Upper lobe of right lung (tissue), 1 donor: ENCODE results near the gene OTUD5. TPM values are rescaled to one million over a fixed set of nuclear protein-coding genes. Genes with fewer than 3 reads are reported as not detected.

ENCODE experiments used
- ATAC-seq: fragments of 200-7000 bp; cut with Tn5 transposase; one replicate; pipeline ENCODE4 v1.9.1; 2020; ENCODE audit warnings: mild to moderate bottlenecking, moderate library complexity
- DNase-seq: peaks from one replicate; pipeline ENCODE4 v3.0.0-alpha.2; 2020
- H3K27ac ChIP-seq: fragments of 200-600 bp; one replicate; pipeline ENCODE4 v1.8.0; 2022
- H3K27me3 ChIP-seq: fragments of 200-600 bp; one replicate; pipeline ENCODE4 v1.8.0; 2022; ENCODE audit warnings: mild to moderate bottlenecking
- H3K36me3 ChIP-seq: fragments of 200-600 bp; one replicate; pipeline ENCODE4 v1.8.0; 2022
- H3K4me1 ChIP-seq: fragments of 200-600 bp; one replicate; pipeline ENCODE4 v1.8.0; 2022
- H3K4me3 ChIP-seq: fragments of 200-600 bp; one replicate; pipeline ENCODE4 v1.8.0; 2022; ENCODE audit warnings: mild to moderate bottlenecking
- H3K9me3 ChIP-seq: fragments of 200-600 bp; one replicate; pipeline ENCODE4 v1.8.0; 2022
- intact Hi-C: fragments of 100-400 bp; cut with DNase I; formaldehyde crosslinking; loops from one replicate; pipeline ENCODE4 v1.11.0; 2022
- total RNA-seq: library from RNA; stranded (reverse); fragmentation: NEBNext Ultra II Directional; extraction: Animal tissue kit (Norgen Biotek cat#: 25700); gene quantifications from one replicate; pipeline ENCODE4 v1.2.1, GENCODE V29; 2021
- TF ChIP-seq, protein P1 (sequence below): fragments of 200-600 bp; IDR thresholded peaks from one replicate; pipeline ENCODE4 v1.8.0; 2022; ENCODE audit warnings: antibody characterized with exemption
- donor health status: DM: no; HTN: yes; CAD: no; lungs with severe emphysema.

OTUD5 gene
- total RNA-seq, 1 donor from 2014 or later, result 42.6 TPM

DNA sequence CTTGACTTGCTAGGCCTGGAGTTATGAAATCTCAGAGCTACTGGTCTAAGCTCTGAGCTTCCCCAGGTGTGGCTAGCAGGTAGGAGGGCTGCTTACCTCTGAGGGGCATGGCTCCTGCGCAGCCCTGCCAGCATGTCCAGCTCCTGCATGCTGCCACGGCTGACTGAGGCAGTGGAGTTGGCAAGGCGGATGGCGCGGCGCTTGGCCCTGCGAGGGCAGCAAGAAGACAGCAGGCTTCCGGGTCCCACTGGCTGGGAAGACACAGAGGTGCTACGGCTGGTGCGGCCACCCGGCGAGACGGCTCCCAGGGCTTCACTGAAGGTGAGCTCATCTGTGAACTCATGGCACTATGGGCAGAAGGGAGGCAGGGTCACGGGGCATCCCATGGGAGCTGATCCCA lies 8.6 kb upstream of the OTUD5 start:
- Histone ChIP-seq H3K4me3 (no peak overlapping the region), H3K27ac (no peak overlapping the region), H3K36me3 (no peaks in the 10 kb centered on the region), H3K9me3 (no peaks in the 10 kb centered on the region), H3K27me3 (no peaks in the 10 kb centered on the region), H3K4me1 (no peaks in the 10 kb centered on the region)
- intact Hi-C loops, result no loop called here
- DNase-seq (no peak), ATAC-seq (no peak)
- TF ChIP-seq, protein P1, sequence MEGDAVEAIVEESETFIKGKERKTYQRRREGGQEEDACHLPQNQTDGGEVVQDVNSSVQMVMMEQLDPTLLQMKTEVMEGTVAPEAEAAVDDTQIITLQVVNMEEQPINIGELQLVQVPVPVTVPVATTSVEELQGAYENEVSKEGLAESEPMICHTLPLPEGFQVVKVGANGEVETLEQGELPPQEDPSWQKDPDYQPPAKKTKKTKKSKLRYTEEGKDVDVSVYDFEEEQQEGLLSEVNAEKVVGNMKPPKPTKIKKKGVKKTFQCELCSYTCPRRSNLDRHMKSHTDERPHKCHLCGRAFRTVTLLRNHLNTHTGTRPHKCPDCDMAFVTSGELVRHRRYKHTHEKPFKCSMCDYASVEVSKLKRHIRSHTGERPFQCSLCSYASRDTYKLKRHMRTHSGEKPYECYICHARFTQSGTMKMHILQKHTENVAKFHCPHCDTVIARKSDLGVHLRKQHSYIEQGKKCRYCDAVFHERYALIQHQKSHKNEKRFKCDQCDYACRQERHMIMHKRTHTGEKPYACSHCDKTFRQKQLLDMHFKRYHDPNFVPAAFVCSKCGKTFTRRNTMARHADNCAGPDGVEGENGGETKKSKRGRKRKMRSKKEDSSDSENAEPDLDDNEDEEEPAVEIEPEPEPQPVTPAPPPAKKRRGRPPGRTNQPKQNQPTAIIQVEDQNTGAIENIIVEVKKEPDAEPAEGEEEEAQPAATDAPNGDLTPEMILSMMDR, result no peak

DNA sequence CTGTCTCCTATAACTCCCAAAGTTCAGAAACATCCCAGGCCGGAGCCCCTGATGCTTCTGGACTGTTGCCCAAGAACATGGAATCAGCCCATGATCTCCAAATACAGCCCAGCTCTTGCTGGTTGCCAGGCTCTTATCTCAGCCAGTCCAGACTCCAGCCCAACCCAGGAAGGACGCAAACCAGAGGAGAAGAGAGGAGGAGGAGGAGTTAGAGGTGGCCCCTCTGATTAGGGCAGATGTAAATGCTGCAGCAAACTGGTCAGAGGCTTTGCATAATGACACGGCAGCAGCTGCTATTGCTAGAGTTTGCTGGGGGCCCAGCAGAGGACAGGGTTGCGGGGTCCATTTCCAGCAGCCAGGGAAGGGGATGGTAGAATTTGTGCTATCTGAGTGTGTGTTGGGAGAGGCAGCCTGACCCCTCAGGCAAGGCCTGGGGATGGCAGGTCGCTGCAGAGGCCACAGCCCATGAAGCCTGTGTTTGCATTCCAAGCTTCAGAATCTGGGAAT lies 4.2 kb upstream of the OTUD5 start:
- ATAC-seq (no peak), DNase-seq (no peak)
- Histone ChIP-seq H3K4me1 (no peaks in the 10 kb centered on the region), H3K36me3 (no peaks in the 10 kb centered on the region), H3K4me3 (no peak overlapping the region), H3K27ac (no peak overlapping the region), H3K9me3 (no peaks in the 10 kb centered on the region), H3K27me3 (no peaks in the 10 kb centered on the region)
- intact Hi-C loops, result no loop called here
- TF ChIP-seq, protein P1, result no peak

DNA sequence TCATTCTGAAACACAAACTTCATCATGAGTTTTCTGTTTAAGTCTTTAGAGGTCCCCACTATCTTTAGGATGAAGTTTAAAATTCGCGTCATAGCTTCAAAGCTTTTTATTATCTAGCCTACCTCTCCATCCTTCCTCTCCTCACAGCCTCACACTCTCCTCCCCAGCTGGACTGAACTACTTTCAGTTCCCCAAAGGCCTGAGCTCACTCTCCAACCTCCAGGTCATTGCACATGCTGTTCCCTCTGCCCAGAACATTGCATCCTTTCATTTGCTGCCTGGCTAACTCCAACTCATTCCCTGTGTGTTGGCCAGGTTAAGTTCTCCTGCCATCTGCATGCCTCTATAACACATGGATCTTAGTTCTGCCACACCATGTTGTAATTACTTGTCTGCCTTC lies 2.9 kb upstream of the OTUD5 start:
- Histone ChIP-seq H3K36me3 (no peaks in the 10 kb centered on the region), H3K27me3 (no peaks in the 10 kb centered on the region), H3K27ac (no peak overlapping the region), H3K9me3 (no peaks in the 10 kb centered on the region), H3K4me3 (no peak overlapping the region), H3K4me1 (peaks cover 8% of the 10 kb centered on the region)
- intact Hi-C loops, result no loop called here
- DNase-seq (no peak), ATAC-seq (no peak)
- TF ChIP-seq, protein P1, result no peak

DNA sequence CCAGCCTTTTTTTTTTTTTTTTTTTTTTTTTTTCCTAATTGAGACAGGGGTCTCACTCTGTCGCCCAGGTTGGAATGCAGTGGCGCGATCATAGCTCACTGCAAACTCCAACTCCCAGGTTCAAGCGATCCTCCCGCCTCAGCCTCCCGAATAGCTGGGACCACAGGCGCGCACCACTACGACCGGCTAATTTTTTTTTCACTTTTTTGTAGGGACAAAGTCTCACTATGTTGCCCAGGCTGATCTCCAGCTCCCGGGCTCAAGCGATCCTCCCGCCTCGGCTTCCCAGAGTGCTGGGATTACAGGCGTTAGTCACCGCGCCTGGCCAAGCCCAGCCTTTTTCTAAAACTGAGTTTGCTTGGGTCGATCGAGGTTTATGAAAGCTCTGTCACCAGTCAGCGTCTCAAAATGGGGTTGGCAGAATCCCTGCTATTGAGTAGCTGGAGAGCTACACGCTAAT lies 1.3 kb upstream of the OTUD5 start:
- intact Hi-C loops, result no loop called here

GRCh38 chrX:48957827-48958634 lies 624 bp upstream of the OTUD5 start:
- TF ChIP-seq, protein P1, result no peak
- Histone ChIP-seq H3K27ac (peak overlapping the region; percentile 95), H3K27me3 (no peaks in the 10 kb centered on the region), H3K9me3 (no peaks in the 10 kb centered on the region), H3K4me1 (peaks cover 14% of the 10 kb centered on the region), H3K36me3 (no peaks in the 10 kb centered on the region), H3K4me3 (peak overlapping the region; percentile 57)
- DNase-seq, result peak; percentile 96
- peak; percentile 92 for ATAC-seq
- intact Hi-C loops, result no loop called here

More for the DNA sequence above, 1.3 kb upstream of the OTUD5 start:
- H3K4me1 ChIP-seq, result peaks cover 14% of the 10 kb centered on the region
- no peak for ATAC-seq
- peak overlapping the region; percentile 95 for H3K27ac ChIP-seq
- DNase-seq, result peak; percentile 64
- no peaks in the 10 kb centered on the region for H3K9me3 ChIP-seq
- peak overlapping the region; percentile 57 for H3K4me3 ChIP-seq
- H3K27me3 ChIP-seq, result no peaks in the 10 kb centered on the region
- TF ChIP-seq, protein P1, result no peak
- H3K36me3 ChIP-seq, result no peaks in the 10 kb centered on the region
